ENCODE data around the gene ROPN1L. TPM values are rescaled to one million over a fixed set of nuclear protein-coding genes. Genes with fewer than 3 reads are reported as not detected.

Gene ROPN1L
- total and polyA plus RNA-seq, 3 donors from 2014 or later, result 199 to 538 (median 333) TPM

DNA sequence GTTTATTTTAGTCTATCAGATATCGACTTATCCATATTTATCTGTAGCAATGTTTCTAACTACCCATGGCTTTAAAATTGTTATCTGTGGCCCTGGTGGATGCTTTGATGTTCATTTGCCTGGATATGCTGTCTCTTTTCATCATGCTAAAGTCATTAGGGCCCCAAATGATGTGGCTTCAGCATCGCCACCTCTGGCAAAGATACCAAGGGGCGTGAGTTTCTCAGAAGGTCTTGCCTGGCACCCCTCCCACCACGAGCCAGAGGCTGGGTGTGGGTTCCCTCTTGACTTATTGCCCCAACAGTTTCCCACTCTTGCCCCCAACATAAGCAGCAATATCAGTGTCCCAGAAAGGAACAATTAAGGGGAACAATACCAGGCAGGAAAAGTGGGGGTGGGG is 5.4 kb downstream of the ROPN1L start:
- no peaks in the 10 kb centered on the region for H3K9me3 ChIP-seq
- no peak overlapping the region for H3K4me3 ChIP-seq
- H3K36me3 ChIP-seq (ENCODE audit: low read depth, missing control alignments), result no peaks in the 10 kb centered on the region
- H3K4me1 ChIP-seq, result peaks cover 8% of the 10 kb centered on the region
- DNase-seq, result no peak
- intact Hi-C loops (cut with DNase I; ENCODE audit: low total_unique reads), result no loop called here
- H3K27ac ChIP-seq, result no peak overlapping the region
- H3K27me3 ChIP-seq, result no peaks in the 10 kb centered on the region
- WGBS, 2 donors, result 89 to 95% methylated on average over 4 of the region's 4 CpGs
- TF ChIP-seq, protein P1, sequence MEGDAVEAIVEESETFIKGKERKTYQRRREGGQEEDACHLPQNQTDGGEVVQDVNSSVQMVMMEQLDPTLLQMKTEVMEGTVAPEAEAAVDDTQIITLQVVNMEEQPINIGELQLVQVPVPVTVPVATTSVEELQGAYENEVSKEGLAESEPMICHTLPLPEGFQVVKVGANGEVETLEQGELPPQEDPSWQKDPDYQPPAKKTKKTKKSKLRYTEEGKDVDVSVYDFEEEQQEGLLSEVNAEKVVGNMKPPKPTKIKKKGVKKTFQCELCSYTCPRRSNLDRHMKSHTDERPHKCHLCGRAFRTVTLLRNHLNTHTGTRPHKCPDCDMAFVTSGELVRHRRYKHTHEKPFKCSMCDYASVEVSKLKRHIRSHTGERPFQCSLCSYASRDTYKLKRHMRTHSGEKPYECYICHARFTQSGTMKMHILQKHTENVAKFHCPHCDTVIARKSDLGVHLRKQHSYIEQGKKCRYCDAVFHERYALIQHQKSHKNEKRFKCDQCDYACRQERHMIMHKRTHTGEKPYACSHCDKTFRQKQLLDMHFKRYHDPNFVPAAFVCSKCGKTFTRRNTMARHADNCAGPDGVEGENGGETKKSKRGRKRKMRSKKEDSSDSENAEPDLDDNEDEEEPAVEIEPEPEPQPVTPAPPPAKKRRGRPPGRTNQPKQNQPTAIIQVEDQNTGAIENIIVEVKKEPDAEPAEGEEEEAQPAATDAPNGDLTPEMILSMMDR (IDR thresholded peaks at IDR 0.05), result no peak
- no peak for TF ChIP-seq POLR2A (IDR thresholded peaks at IDR 0.05)

- no peak for DNase-seq
- Histone ChIP-seq H3K36me3 (ENCODE audit: low read depth, missing control alignments) (no peaks in the 10 kb centered on the region), H3K9me3 (no peaks in the 10 kb centered on the region), H3K27ac (no peak overlapping the region), H3K4me3 (no peak overlapping the region), H3K4me1 (no peaks in the 10 kb centered on the region), H3K27me3 (no peaks in the 10 kb centered on the region)
- 91 to 96% methylated on average over 11 of the region's 11 CpGs for WGBS, 2 donors
- intact Hi-C loops (cut with DNase I; ENCODE audit: low total_unique reads), result no loop called here
- TF ChIP-seq, protein P1 (IDR thresholded peaks at IDR 0.05), result no peak
- no peak for TF ChIP-seq POLR2A (IDR thresholded peaks at IDR 0.05)
These were observed 7.2 kb downstream of the ROPN1L start for GRCh38 chr5:10448754-10449360.

- H3K27me3 ChIP-seq, result no peaks in the 10 kb centered on the region
- no peak overlapping the region for H3K27ac ChIP-seq
- TF ChIP-seq POLR2A (IDR thresholded peaks at IDR 0.05), result no peak
- TF ChIP-seq, protein P1 (IDR thresholded peaks at IDR 0.05), result no peak
- H3K4me1 ChIP-seq, result no peaks in the 10 kb centered on the region
- WGBS, 2 donors, result 83 to 88% methylated on average over 9 of the region's 9 CpGs
- H3K4me3 ChIP-seq, result no peak overlapping the region
- intact Hi-C loops (cut with DNase I; ENCODE audit: low total_unique reads), result no loop called here
- DNase-seq, result no peak
- no peaks in the 10 kb centered on the region for H3K9me3 ChIP-seq
- no peaks in the 10 kb centered on the region for H3K36me3 ChIP-seq (ENCODE audit: low read depth, missing control alignments)
These were observed 9.6 kb downstream of the ROPN1L start for GRCh38 chr5:10451137-10451824.

DNA sequence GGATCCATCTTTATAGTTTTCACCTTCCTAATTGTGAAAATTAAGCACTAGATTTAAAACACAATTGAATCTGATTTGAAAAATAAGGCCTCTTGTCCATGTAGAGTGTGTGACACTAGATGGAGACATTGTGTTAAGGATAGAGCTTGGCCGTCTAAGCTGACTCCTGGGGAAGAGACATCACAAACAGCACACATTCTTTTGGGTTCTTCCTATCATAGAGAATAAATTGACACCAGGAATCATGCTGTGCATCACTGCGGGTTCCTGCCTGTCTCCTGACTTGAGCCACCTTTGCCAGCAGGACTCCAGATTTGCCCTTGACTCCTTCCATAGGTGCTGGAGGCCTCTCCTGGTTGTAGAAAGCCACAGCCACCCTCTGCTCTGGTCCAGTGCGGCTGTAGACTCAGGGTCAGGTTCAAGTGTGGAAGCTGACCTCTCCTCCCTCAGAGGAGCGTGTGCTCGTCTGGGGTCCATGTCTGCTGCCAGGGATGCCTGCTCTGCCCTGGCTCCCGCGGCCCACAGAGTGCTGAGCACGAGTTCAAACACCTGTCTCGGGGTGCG is 11.2 kb downstream of the ROPN1L start:
- no peak for DNase-seq
- no peak overlapping the region for H3K27ac ChIP-seq
- H3K4me3 ChIP-seq, result no peak overlapping the region
- intact Hi-C loops (cut with DNase I; ENCODE audit: low total_unique reads), result no loop called here
- no peaks in the 10 kb centered on the region for H3K36me3 ChIP-seq (ENCODE audit: low read depth, missing control alignments)
- H3K27me3 ChIP-seq, result no peaks in the 10 kb centered on the region
- TF ChIP-seq POLR2A (IDR thresholded peaks at IDR 0.05), result no peak
- TF ChIP-seq, protein P1 (IDR thresholded peaks at IDR 0.05), result peak in 2 of 3 experiments; percentile 44 to 49
- WGBS, 2 donors, result 72 to 74% methylated on average over 8 to 10 of the region's 10 CpGs
- no peaks in the 10 kb centered on the region for H3K9me3 ChIP-seq
- H3K4me1 ChIP-seq, result no peaks in the 10 kb centered on the region
